GM18858 (cell line): ENCODE data around the gene ARF3.

Source experiments
- ATAC-seq: cut with Tn5 transposase; IDR thresholded peaks from one replicate; pipeline ENCODE4 v1.9.1; 2021; ENCODE audit not compliant: unreplicated experiment

The ARF3 gene

GRCh38 chr12:48982397-48983080 is 25.3 kb upstream of the ARF3 start:
- ATAC-seq = no peak

- no peak for ATAC-seq
Observed at GRCh38 chr12:48981757-48982157, 24.5 kb upstream of the ARF3 start.

GRCh38 chr12:48980953-48981756 is 23.9 kb upstream of the ARF3 start:
- ATAC-seq = no peak

- no peak for ATAC-seq
Observed at GRCh38 chr12:48980389-48980952, 23.2 kb upstream of the ARF3 start.

DNA sequence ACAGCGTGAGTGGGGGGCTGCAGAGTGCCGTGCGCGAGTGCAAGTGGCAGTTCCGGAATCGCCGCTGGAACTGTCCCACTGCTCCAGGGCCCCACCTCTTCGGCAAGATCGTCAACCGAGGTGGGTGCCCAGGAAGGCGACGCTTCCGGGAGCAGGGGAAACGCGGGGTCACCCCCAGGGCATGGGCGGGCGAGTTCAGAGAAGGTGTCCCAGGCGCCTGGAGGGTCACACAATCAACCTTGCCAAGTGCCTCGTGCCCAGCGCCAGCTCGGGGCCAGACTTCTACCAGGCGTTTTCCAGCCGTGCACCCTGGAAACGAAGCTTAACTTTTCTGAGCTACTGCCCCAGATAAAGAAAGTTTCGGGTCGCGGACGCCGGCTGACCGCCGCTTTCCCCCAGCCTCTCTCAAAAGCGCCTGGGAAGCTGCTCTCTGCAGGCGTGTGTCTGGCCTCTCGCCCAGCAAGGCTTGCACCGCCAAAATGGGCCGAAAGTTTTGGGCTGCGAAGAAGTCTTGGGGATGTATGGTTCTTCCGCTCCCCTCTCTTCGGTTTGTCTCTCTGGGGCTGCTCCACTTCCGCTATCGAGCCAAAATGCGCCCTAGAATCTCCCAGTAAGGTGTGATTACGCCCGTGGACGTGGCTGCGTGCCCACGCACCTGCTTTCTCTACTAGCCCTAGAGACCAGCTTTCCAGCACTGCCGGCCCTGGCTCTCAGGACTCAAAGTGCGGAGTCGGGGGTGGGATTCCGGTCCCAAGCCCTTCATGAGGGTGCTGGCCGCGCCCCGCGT is 22.5 kb upstream of the ARF3 start:
- no peak for ATAC-seq

DNA sequence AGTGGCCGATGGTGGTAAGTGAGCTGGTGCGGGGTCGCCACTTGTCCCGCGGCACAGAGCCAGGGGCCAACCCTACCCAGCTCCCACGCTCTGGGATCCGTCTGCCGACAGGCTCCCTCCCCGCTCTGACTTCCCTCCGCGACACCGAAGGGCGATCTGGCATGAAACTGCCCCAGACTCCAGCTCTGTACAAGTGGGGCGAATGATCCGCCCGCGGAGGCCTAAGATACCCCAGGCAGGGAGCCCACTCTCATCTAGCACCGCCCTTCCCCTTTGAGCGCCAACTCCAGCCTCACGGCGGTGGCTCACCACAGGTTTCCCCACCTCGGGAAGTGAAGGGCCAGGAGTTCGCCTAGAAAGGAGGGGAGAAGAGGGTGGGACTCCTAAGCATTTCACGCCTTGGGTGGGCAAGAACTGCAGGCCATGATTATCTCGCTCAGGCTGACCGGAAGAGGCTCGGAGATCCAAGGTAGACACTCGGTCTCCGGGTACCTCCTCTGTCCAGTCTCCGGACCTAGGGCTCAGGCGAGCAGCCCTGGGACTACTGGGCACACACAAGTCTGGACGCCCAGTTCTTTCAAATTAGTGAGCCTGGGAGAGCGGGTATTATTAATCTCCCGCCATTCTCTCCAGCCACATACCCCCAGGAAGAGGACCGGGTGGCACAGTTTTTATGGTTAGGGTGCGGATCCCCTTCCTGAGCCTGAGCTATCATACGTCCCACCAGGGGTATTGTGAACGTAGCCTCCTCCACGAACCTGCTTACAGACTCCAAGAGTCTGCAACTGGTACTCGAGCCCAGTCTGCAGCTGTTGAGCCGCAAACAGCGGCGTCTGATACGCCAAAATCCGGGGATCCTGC is 21.7 kb upstream of the ARF3 start:
- ATAC-seq = no peak

GRCh38 chr12:48978291-48978740 is 21.0 kb upstream of the ARF3 start, which contains the start of gene WNT1:
TSS of gene WNT1 (plus strand) at chr12:48978322. CDS start at chr12:48978651, 329 bp downstream.
- ATAC-seq = no peak

DNA sequence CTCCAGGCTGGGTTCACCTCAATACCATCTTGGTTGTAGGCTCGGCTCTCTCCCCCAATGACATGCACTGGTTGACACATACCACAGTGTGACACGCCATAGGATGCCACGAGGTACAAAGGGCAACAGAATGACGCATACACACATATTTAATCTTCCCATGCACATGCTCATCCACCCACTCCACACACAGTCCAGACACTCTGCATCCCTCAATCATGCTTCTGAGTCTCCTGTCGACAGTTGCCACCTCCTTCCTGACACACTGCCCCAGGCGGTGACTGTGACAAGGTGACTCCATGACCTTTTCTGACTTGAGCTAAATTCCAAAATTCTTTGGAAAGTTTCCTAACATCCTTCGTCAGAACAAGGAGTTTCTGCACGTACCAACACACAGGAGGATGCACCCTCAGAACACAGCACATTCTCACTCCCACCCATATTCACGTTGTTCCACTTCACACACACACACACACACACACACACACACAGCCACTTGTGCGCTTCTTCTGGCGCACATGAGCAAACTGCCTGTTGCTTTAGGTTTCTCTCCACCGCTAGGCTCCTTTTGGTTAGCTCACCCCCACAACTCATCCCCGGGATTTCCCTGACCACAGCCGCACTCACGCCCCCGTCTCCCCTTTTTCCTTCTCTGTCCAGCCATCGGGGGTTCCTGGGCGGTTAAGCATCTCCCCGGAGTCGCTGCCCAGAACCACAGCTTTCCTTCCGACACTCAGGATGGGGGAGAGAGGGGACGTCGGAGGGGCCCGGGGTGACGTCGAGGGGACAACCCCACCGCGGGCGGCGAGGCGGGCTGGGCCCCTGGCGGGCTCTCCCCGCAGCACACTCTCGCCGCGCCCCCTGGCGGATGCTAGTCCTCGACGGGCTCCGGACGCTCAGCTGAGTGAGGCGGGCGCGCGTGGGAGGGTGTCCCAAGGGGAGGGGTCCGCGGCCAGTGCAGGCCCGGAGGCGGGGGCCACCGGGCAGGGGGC is 20.3 kb upstream of the ARF3 start:
- ATAC-seq = no peak

DNA sequence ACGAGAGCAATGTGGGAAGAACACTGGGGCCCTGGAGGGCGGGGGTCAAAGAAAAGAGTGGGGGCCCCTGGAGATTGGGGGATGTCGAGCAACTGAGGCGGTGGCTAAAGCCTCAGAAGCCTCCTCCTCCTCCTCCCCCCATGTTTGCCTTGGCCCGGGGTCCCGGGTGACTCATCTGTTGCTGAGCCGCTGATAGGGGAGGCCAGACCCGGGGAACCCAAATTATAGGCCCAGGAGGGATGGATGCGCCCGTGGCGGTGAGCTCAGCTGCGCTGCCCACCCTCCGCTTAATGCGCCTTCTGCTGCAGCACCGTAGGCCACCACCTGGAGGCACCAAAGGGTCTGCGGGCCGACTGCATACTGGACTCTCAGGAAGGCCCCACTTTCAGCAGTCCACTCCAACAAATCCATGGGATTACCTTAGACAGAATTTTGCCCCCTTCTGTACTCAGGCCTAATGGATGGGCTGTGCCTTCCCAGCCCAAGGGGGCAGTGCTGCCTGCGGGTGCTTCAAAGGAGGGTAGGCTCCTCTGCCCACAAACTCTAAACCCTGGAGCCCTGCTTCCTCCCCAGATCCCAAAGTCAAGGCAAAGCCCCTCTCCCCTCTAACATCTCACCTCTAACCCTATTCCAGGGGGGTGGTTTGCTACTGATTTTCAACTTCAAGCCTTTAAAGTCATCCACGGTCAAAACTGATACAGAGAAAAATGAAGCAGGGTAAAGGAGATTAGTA is 16.8 kb upstream of the ARF3 start:
- ATAC-seq = no peak

DNA sequence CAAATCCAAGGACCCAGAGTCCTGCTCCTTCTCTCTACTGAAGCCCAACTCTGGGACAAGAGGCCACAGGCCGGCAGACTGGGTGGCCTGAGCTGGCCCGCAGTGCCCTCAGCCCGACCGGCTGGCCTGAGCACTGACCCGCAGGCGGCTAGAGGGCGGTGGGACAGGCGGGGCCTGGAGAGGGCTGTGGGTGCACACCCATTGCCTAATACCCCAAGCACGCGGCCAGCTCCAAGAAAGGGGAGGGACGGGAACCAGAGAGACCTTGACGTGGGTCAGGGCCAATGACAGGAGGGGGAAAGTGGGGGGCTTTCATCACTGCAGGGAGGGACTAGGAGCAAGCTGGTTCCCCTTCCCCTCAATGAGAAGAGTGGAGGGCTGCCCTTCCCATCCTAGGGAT is 16.2 kb upstream of the ARF3 start:
- no peak for ATAC-seq

DNA sequence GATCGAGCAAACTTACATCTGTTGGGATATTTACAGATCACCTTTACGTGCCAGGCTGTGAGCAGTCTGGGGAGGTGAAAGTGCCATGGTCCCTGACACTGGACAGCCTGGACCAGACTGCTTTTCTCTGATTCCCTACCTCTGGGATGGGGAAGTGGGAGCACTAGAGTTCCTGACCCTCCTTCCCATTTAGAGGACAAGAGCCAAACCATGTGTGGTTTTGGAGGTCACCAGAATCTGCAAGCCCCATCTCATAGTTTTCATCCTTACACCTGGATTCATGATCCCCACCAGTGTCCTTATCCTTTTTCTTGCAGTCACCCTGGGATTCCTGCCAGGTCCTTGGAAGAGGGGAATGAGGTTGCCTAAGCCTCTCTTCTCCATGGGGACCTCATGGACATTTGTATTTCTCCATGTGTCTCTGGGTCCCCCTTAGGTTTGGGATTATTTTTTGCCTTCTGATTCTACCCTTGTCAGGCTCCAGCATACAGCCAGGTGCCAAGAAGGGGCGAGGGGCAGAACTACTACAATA is 15.7 kb upstream of the ARF3 start:
- no peak for ATAC-seq

DNA sequence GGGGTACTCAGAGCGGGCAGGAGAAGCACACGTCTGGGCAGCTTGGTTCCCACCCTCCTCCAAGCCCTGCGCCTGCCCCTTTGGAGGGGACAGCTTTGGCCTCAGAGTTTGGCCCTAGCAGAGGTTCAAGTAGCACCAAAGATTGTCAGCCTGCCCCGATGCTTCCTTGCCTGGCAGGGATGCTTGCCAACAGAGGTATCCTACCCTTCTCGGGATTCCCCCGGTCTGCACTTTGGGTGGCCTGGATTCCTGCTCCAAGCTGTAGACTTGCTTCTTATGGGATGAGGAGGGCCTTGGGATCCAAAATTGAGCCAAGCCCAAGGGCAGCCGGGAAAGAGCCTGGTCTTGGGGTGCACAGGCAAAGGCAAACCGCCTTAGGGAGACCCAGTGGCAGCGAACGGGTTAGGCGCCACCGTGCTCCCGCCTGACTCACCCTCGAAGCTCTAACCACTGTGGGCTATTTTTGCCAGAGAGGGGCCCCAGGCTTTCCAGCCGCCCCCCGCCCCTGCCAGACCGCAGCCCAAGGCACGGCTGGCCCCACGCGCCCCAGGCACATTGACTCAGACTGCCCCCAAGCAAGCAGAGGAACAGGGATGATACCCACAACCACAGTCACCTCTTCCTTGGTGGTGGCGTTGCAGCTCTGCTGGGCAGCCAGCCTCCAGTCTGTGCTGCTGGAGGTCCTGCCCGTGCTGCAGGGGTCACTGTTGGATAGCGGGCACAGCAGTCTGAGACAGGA is 15.1 kb upstream of the ARF3 start:
- no peak for ATAC-seq

DNA sequence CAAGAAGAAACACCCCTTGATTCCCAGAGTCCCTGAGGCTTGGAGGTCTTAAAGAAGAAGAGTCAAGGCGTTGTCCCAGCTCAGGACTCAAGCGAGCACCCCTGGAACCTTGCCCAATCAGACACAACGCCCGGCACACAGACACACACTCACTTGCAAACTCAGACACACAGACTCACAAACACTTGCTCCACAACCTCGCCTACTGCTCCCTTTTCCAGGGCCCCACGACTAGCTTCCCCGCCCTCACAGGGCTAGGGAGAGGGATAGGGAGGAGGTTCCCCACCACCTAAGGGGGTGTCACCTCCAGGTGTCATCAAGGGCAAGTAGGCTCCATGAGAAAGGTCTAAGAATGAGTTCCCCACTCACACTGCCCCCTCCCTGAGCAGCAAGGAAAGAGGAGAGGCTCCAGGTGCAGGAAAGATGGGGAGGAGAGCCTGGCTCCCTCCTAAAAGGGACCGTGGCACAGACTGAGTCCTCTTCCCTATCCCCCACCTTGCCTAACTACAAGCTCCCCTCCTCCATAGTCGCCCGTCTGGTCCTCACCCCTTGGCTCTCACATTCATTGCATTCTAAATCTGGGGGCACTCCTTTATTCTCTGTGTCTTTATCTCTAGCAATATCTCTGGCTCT is 13.5 kb upstream of the ARF3 start:
- no peak for ATAC-seq

GRCh38 chr12:48969833-48970701 is 12.8 kb upstream of the ARF3 start:
- ATAC-seq = no peak

- no peak for ATAC-seq
Observed at GRCh38 chr12:48969160-48969771, 12.0 kb upstream of the ARF3 start.

- no peak for ATAC-seq
Observed at GRCh38 chr12:48968467-48968866, 11.2 kb upstream of the ARF3 start.
